Tibial artery (tissue), 4 donors: Measurements from ENCODE around the gene C11orf52.

Experiments
- DNase-seq, 2 donors: peaks; one replicate each; pipeline ENCODE4 v3.0.0-alpha.2; 2019
- H3K27ac ChIP-seq, 2 donors: fragments of 200-600 bp; sonication (generic) in 1 of 2; 1 replicate in 1 of 2; 2 replicates in 1 of 2; pipeline ENCODE4 v1.5.1; 2018 to 2019; ENCODE audit warnings: mild to moderate bottlenecking in 1 of 2
- H3K27me3 ChIP-seq, 2 donors: fragments of 200-600 bp; sonication (generic) in 1 of 2; one replicate each; pipeline versions ENCODE4 v1.5.1 to v1.6.0; 2016 to 2019
- H3K36me3 ChIP-seq, 3 donors: fragments of 200-600 bp; sonication (generic) in 2 of 3; one replicate each; pipeline ENCODE4 v1.5.1; 2016 to 2019; ENCODE audit warnings: mild to moderate bottlenecking in 2 of 3
- H3K4me1 ChIP-seq, 4 donors: fragments of 200-600 bp; sonication (generic) in 2 of 4; 1 replicate in 3 of 4; 2 replicates in 1 of 4; pipeline ENCODE4 v1.5.1; 2016 to 2019
- H3K4me3 ChIP-seq, 2 donors: fragments of 200-600 bp; sonication (generic) in 1 of 2; 1 replicate in 1 of 2; 2 replicates in 1 of 2; pipeline ENCODE4 v1.5.1; 2018 to 2019; ENCODE audit warnings: mild to moderate bottlenecking in 2 of 2
- H3K9me3 ChIP-seq, 3 donors: fragments of 200-600 bp; sonication (generic) in 1 of 3; one replicate each; pipeline ENCODE4 v1.5.1; 2016 to 2019
- intact Hi-C: fragments of 100-400 bp; cut with DNase I; formaldehyde crosslinking; loops from one replicate; pipeline ENCODE4 v1.15.0; 2023; ENCODE audit warnings: low total_unique reads
- TF ChIP-seq, protein P1 (sequence below), 2 experiments: fragments of 200-600 bp in 1 of 2; fragments of 450-650 bp in 1 of 2; IDR thresholded peaks; one replicate each; pipeline ENCODE4 v1.5.1; 2017 to 2019; ENCODE audit warnings: antibody characterized with exemption in 2 of 2, mild to moderate bottlenecking in 1 of 2, moderate library complexity in 1 of 2

The C11orf52 gene

DNA sequence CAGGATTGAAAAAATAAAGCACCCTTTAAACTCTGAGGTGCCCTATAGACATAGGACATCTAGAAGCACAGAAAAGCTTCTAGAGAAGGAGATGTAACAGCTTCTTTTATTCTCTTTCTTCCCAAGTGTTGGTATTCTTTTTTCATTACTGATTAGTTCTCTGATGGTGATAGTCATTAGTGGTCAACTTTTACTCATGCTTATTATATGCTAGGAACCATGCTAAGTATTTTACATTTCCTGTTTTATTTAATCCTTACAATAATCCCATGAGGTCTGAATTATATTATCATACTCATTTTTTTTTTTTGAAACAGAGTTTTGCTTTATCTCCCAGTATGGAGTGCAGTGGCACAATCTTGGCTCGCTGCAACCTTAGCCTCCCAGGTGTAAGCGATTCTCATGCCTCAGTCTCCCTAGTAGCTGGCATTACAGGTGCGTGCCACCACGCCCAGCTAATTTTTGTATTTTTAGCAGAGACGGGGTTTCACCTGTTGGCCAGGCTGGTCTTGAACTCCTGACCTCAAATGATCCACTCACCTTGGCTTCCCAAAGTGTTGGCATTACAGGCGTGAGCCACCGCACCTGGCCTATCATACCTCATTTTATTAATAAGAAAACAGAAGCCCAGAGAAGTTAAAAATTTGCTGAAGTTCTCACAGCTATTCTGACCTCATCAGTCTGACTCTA is 3.0 kb downstream of the C11orf52 start:
- Histone ChIP-seq H3K9me3 (no peaks in the 10 kb centered on the region), H3K27me3 (no peaks in the 10 kb centered on the region), H3K27ac (peak overlapping the region in 1 of 2 donors; percentile 89), H3K4me3 (no peak overlapping the region), H3K4me1 (peaks cover 0 to 73% (median 38%) of the 10 kb centered on the region in 4 donors), H3K36me3 (peaks cover 0 to 5% (median 4%) of the 10 kb centered on the region in 3 donors)
- intact Hi-C loops: no loop called here
- TF ChIP-seq, protein P1, sequence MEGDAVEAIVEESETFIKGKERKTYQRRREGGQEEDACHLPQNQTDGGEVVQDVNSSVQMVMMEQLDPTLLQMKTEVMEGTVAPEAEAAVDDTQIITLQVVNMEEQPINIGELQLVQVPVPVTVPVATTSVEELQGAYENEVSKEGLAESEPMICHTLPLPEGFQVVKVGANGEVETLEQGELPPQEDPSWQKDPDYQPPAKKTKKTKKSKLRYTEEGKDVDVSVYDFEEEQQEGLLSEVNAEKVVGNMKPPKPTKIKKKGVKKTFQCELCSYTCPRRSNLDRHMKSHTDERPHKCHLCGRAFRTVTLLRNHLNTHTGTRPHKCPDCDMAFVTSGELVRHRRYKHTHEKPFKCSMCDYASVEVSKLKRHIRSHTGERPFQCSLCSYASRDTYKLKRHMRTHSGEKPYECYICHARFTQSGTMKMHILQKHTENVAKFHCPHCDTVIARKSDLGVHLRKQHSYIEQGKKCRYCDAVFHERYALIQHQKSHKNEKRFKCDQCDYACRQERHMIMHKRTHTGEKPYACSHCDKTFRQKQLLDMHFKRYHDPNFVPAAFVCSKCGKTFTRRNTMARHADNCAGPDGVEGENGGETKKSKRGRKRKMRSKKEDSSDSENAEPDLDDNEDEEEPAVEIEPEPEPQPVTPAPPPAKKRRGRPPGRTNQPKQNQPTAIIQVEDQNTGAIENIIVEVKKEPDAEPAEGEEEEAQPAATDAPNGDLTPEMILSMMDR (IDR thresholded peaks at IDR 0.05): no peak
- no peak for DNase-seq

DNA sequence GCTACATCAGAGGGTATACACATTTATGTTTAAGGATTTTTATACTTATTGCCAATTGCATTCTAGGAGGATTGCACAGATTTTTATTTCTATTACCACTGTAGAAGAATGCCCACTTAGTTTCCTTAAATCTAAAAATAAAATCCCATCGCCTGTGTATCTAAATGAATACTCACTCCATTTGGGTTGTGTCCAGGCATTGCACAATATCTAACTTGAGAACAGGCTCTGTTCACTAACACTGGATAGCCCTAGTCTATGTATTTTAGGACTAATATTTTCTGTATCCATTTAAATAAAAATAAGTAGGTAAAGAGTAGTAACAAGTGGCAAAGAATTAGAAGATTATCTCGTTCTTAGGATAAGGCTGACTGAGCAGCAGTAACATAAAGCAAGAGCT is 4.1 kb downstream of the C11orf52 start:
- Histone ChIP-seq H3K36me3 (peaks cover 0 to 5% (median 4%) of the 10 kb centered on the region in 3 donors), H3K27me3 (no peaks in the 10 kb centered on the region), H3K4me1 (peaks cover 0 to 71% (median 40%) of the 10 kb centered on the region in 4 donors), H3K4me3 (peak overlapping the region; percentile 24 to 42), H3K9me3 (no peaks in the 10 kb centered on the region), H3K27ac (peak overlapping the region; percentile 87 to 89)
- TF ChIP-seq, protein P1 (IDR thresholded peaks at IDR 0.05): no peak
- intact Hi-C loops: no loop called here
- peak in 1 of 2 donors; percentile 72 for DNase-seq

DNA sequence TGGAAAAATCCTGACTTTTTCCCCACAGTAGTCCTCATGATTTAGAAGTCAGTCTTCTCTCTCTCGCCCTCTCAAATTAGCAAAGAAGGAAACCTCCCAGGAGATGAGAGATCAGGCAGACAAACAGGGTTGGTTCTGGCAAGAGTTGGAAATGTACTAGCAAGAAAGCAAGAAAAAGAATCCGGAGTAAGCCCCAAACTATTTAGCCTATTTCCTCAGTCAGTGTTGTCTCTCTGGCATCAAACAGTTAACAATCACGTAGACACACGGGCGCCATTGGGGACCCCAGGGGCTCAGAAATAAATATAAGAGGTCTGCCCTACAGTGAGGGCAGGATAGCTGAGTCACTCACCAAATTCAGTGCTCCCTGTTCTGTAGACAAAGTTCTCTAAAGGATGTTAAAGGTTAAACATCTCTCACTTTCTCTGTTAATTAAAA is 4.7 kb downstream of the C11orf52 start:
- DNase-seq: peak in 1 of 2 donors; percentile 68
- Histone ChIP-seq H3K36me3 (peaks cover 0 to 5% (median 4%) of the 10 kb centered on the region in 3 donors), H3K4me3 (peak overlapping the region; percentile 24 to 42), H3K9me3 (no peaks in the 10 kb centered on the region), H3K4me1 (peaks cover 0 to 65% (median 39%) of the 10 kb centered on the region in 4 donors), H3K27me3 (no peaks in the 10 kb centered on the region), H3K27ac (peak overlapping the region; percentile 87 to 89)
- intact Hi-C loops: no loop called here
- TF ChIP-seq, protein P1 (IDR thresholded peaks at IDR 0.05): no peak

DNA sequence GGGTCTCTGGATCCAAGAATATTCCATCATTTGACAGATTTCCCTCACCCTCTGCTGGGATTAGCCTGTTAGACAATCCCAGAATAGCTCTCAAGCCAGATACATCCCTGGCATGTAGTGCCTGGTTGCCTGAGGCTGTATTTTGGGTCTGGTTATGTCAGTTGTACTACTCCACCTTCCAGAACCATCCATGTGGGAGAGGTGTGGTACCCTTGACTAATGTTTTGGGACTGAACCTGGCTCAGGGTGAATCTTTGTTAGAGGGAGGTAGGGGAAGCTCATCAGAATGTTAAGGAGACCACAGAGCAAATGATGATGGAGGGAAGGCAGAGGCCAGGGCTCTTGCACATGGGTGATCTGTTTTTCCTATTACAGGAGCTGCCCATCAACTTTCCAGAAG is 5.2 kb downstream of the C11orf52 start:
- intact Hi-C loops: no loop called here
- peak overlapping the region in 1 of 2 donors; percentile 42 for H3K4me3 ChIP-seq
- DNase-seq: no peak

DNA sequence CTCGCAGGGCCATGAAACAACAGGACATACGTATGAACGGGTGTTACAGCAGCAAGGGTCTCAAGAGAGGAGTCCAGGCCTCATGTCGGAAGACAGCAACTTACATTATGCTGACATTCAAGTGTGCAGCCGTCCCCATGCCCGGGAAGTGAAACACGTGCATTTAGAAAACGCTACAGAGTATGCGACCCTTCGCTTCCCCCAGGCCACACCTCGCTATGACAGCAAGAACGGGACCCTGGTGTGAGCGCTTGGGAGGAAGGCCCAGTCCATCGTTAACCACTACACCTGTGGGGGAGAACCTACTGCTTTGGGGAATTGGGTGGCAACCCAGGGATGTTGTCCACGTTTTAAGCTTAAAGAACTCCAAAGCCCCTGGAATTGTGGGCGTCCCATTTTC is 7.2 kb downstream of the C11orf52 start:
- Histone ChIP-seq H3K4me1 (peaks cover 0 to 55% (median 34%) of the 10 kb centered on the region in 4 donors), H3K36me3 (no peaks in the 10 kb centered on the region), H3K27ac (peak overlapping the region; percentile 80 to 89), H3K9me3 (no peaks in the 10 kb centered on the region), H3K27me3 (no peaks in the 10 kb centered on the region), H3K4me3 (no peak overlapping the region)
- DNase-seq: no peak
- TF ChIP-seq, protein P1 (IDR thresholded peaks at IDR 0.05): no peak
- intact Hi-C loops: loop anchor here (2.0 to 5.0 kb wide), 2 partner anchors 13 to 49 kb away; partner anchors contain the start of genes CFAP68, FDXACB1 and HSPB2

More for the DNA sequence above, 5.2 kb downstream of the C11orf52 start:
- no peaks in the 10 kb centered on the region for H3K9me3 ChIP-seq
- H3K27me3 ChIP-seq: no peaks in the 10 kb centered on the region
- H3K27ac ChIP-seq: peak overlapping the region; percentile 87 to 89
- peaks cover 0 to 4% (median 4%) of the 10 kb centered on the region in 3 donors for H3K36me3 ChIP-seq
- TF ChIP-seq, protein P1 (IDR thresholded peaks at IDR 0.05): no peak
- H3K4me1 ChIP-seq: peaks cover 0 to 59% (median 36%) of the 10 kb centered on the region in 4 donors
